ENCODE results near the gene TEAD3.

TEAD3 gene

GRCh38 chr6:35474131-35474941, 22.5 kb downstream of the TEAD3 start:
- no peak for DNase-seq

DNA sequence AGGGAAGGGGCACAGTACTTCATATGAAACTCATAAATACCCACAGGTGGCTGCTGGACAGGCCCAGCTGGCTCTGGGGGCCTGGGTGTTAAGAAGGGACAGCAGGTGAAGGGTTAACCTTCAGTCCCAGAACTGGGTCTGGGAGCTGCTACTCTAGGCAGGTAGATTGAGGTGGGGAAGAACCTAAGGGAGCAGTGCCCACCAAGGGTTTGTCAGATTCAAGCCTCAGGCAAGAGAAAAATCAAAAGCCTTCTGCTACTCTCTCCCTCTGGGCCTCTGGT, 23.1 kb downstream of the TEAD3 start:
- DNase-seq = no peak

DNA sequence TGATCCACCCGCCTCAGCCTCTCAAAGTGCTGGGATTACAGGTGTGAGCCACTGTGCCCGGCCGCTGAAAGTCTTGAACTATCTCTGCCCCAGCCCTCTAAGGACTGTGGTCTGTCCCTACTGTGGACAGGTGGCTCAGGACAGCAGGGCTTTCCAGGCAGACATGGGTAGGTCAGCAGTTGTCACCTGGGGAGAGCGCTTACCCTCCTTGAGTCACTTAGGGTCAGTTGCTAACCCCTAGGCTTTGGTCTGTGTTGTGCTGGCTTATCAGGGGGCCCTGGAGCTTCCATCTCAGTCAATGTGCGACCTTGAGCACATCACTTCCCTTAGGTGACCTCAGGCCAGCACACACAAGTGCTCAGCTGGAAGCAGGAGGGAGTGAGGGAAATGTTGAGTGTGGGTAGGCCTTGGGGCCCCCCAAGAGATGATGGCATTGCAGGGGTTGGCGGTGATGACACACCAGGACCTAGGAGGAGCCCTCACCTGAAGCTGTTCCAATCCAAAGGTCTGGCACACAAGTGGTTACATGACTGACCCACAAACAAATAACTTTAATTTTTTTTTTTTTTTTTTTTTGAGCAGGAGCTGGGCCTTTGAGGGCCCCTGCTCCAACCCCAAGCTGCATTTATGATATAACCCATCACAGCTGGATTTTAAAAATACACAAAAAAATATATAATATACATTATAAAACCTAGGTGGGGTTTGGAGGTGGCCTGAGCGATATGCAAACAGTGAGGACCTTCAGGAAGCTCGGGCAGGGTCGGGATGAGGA, 23.6 kb downstream of the TEAD3 start:
- no peak for DNase-seq

- DNase-seq = no peak
Observed at GRCh38 chr6:35471836-35472345, 25.0 kb downstream of the TEAD3 start.

- no peak for DNase-seq
Observed at GRCh38 chr6:35470663-35471120, 26.2 kb downstream of the TEAD3 start.

DNA sequence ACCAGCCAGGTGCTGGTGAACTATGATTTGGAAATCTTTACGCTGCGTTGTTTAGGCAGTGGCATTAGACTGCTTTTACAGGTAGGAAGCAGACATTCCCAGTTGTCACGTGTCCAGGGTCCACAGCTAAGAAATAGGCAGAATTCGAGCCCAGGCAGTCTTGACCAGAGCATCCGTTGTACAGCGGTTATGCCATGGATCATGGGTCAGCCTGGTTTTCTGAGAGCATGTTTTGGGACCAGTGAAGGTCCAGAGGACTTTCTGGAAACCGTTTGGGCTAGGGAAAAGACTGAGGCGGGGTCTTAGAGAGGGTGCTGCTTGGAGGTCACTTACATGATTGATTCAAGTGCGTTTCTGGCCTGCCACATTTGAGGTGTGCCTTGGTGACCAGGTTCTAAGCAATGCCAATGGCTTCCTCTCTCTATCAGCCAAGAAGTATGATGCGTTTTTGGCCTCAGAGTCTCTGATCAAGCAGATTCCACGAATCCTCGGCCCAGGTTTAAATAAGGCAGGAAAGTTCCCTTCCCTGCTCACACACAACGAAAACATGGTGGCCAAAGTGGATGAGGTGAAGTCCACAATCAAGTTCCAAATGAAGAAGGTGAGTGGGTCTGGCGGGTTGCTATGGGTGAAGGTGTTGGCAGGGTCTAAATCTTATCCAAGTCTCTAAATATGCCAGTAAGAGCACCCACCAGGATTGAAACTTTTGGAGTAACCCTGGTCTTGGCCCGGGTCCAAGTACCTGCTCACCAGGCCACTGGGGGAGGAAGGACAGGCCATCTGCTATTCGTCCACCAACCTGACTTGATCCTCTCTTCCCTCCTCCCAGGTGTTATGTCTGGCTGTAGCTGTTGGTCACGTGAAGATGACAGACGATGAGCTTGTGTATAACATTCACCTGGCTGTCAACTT, 26.9 kb downstream of the TEAD3 start:
- DNase-seq = no peak

GRCh38 chr6:35468980-35469750, 27.7 kb downstream of the TEAD3 start:
- DNase-seq = no peak

DNA sequence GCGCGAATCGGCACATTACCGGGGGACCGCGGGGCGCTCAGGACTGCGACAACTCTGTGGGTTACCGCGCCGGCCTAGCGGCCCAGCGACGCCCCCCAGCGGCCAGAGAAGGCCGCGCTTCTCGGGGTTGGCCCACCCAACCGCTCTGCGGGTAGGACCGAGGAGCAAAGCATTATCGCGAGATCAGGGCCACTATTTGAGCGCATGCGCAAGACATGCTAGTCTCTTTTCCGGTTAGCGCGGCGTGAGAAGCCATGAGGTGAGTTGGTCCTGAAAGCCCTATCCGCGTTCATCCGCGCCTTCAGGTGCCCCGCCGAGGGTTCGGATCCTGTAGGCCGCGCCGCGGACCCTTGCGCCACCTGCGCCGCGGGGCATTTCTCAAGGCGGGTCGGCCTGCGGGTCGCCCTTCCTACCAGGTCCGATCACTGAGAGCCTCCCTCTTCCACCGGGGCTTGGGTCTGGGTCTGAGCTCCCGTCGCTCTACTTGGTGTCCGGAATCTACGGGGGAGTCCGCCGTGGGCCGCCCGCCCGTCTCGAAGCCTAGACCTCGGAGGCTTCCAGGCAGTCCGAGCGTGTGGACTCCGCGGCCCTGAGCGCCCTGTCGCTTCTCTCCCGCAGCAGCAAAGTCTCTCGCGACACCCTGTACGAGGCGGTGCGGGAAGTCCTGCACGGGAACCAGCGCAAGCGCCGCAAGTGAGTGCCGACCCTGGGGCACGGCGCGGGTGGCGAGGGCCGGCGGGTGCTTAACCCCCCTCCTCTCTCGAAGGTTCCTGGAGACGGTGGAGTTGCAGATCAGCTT, 28.5 kb downstream of the TEAD3 start, which contains the start of gene RPL10A:
RPL10A (plus strand) TSS at position 221 of the 799 bp plus-strand sequence; CDS start at position 255, 34 bp downstream.
- DNase-seq = peak; percentile 96

DNA sequence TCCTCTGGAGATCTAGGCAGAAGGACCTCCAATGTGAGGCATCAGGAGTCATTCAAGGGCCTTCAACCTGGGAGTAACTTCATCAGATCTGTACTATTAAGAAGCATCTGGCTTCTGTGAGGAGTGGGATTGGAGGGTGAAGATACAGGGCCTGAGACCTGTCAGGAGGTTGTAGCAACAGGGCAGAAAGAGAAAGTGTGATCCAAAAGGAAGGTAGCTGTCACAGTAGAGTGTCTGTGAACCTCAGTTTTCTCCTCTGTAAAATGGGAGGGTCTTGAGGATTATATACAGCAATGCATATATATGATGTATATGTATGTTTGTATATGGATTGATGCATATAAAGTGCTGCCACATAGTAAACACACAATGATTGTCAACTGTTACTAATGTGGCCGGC, 31.2 kb downstream of the TEAD3 start:
- no peak for DNase-seq

GRCh38 chr6:35463292-35463691, 33.6 kb downstream of the TEAD3 start:
- no peak for DNase-seq

DNA sequence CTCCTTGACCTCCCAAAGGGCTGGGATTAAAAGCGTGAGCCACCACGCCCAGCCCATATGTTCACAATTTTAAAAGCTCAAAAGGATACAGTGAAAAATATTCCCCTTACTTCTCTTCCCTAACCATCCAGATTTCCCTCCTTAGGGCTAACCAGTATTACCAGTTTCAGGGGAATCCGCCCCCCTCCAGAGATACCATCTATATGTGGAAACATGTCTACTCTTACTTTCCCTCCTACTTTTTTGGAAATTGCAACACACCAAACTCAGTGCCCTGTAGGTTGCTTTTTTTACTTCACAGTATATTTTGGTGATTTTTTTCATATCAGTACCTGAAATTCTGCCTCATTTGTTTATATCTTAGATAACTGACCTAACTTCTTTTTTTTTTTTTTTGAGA, 35.6 kb downstream of the TEAD3 start:
- DNase-seq = no peak

GRCh38 chr6:35457907-35458306, 39.0 kb downstream of the TEAD3 start:
- DNase-seq = no peak

DNA sequence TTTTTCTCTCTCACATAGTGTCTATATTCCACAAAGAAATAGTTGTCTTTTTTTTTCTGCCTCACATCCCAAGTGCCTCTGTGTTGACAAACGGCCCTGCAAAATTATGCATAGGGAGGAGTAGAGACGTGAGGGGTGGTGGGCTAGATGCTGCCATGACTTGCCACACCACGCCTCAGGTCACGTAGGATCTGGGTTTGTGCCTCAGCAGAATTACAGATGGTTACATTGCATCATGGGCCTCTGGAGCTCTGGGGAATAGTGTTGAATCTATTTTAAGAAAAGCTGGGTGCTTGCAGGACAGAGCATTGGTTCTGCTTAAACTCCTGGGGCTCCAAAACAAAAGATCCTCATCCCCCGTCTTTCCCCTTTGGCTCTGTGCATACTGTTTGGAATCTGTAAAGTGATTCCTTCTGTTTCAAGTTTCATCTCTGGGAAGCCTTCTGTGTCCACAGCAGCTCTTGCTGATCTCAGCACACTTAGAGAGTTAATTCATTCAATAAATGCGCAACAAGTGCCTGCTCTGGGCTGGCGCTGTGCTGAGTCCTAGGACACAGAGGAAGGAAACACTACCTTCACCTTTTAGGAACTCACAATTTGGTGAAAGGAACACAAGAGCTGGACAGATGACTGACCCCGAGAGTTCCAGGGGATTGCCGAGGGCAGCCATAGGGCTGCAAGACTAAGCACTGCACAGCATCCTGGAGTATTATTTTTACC, 42.3 kb downstream of the TEAD3 start:
- no peak for DNase-seq

- DNase-seq = no peak
Observed at GRCh38 chr6:35453236-35453635, 43.6 kb downstream of the TEAD3 start.

GRCh38 chr6:35452183-35453090, 44.4 kb downstream of the TEAD3 start, which contains the start of gene FANCE:
FANCE (plus strand) TSS chr6:35452338; CDS start chr6:35452546, 208 bp downstream.
- DNase-seq = peak; percentile 89

GRCh38 chr6:35451354-35452182, 45.3 kb downstream of the TEAD3 start:
- no peak for DNase-seq

- DNase-seq = peak; percentile 65
Observed at GRCh38 chr6:35449287-35449881, 47.5 kb downstream of the TEAD3 start.

DNA sequence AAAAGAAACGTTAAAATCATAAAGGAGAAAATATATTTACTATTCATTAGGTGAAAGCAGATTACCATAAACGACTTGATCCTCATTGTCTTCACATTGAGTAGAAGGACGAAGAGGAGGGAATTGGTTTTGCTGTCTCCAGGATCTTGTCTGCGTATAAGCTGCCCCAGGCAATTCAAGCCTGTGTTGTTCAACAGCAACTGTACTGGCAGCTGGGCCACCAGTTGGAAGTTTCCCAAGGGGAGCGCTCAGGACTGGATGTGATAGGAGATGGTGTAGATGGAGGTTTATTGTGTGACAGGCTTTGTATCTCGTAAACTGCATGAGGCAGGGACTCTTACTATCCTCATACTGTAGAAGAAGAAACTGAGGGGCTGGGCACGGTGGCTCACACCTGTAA, 48.7 kb downstream of the TEAD3 start:
- no peak for DNase-seq
